H1 (cell line): ENCODE measurements around the gene ITPKB. TPM values are rescaled to one million over a fixed set of nuclear protein-coding genes. Genes with fewer than 3 reads are reported as not detected.

Experiments
- CTCF ChIA-PET: fragments of 300-600 bp; sonication (Branson Sonifier 250); formaldehyde crosslinking; loops from one replicate; lab custom pipeline; 2021; ENCODE audit not compliant: partially characterized antibody; lab: Charles Lee
- POLR2A ChIA-PET: fragments of 300-600 bp; sonication (Branson Sonifier 250); formaldehyde crosslinking; loops from one replicate; lab custom pipeline; 2021; ENCODE audit warnings: inconsistent platforms; ENCODE audit not compliant: partially characterized antibody; lab: Charles Lee
- DNase-seq, 2 experiments: peaks; one replicate each; pipeline versions ENCODE4 v3.0.0 to v3.0.0-alpha.2; 2010 to 2022; ENCODE audit warnings: low spot score in 2 of 2, low read depth in 1 of 2, mixed read lengths in 1 of 2
- FAIRE-seq: peaks from 2 replicates; lab custom pipeline; 2011; peaks lifted over from hg19 to GRCh38; lab: Jason Lieb, UNC
- H2AFZ ChIP-seq: 2 replicates; pipeline ENCODE4 v1.8.1; 2012; ENCODE audit warnings: low read length, inconsistent platforms
- H2AK5ac ChIP-seq: 2 replicates; pipeline ENCODE4 v1.6.1; 2013; ENCODE audit warnings: low read depth, low read length
- H2BK120ac ChIP-seq: replicated peaks from 2 replicates; pipeline ENCODE3; 2013; ENCODE audit warnings: low read depth, low read length, inconsistent platforms
- H2BK12ac ChIP-seq: 2 replicates; pipeline ENCODE4 v1.6.1; 2013; ENCODE audit warnings: low read depth, low read length
- H2BK15ac ChIP-seq: 2 replicates; pipeline ENCODE4 v1.6.1; 2013; ENCODE audit warnings: low read length
- H2BK20ac ChIP-seq: 2 replicates; pipeline ENCODE4 v1.6.1; 2013; ENCODE audit warnings: low read length
- H2BK5ac ChIP-seq: 2 replicates; pipeline ENCODE4 v1.6.1; 2013; ENCODE audit warnings: low read depth, low read length
- H3K14ac ChIP-seq: 2 replicates; pipeline ENCODE4 v1.6.1; 2013; ENCODE audit warnings: inconsistent platforms; ENCODE audit not compliant: insufficient read length
- H3K18ac ChIP-seq: 2 replicates; pipeline ENCODE4 v1.6.1; 2013; ENCODE audit warnings: low read length; ENCODE audit errors: extremely low read depth
- H3K23ac ChIP-seq: 2 replicates; pipeline ENCODE4 v1.6.1; 2013; ENCODE audit warnings: inconsistent platforms; ENCODE audit not compliant: insufficient read length
- H3K23me2 ChIP-seq: 2 replicates; pipeline ENCODE4 v1.6.1; 2013; ENCODE audit warnings: low read depth, low read length
- H3K27ac ChIP-seq: 2 replicates; pipeline ENCODE4 v1.6.1; 2011; ENCODE audit warnings: low read depth, low read length, inconsistent platforms
- H3K27me3 ChIP-seq, 4 experiments: replicated peaks in 1 of 4; 1 replicate in 1 of 4; 2 replicates in 3 of 4; pipeline versions ENCODE4 v1.6.1 to v1.8.1; 2011 to 2013; ENCODE audit warnings: low read length in 3 of 4, mild to moderate bottlenecking in 3 of 4, inconsistent platforms in 2 of 4, mixed read lengths in 2 of 4, moderate library complexity in 1 of 4; ENCODE audit not compliant: control insufficient read depth in 3 of 4, insufficient read depth in 3 of 4; ENCODE audit errors: extremely low read depth in 1 of 4
- H3K36me3 ChIP-seq, 4 experiments: 2 replicates each; pipeline versions ENCODE4 v1.6.1 to v1.8.1; 2011 to 2013; ENCODE audit warnings: mild to moderate bottlenecking in 4 of 4, low read length in 3 of 4, moderate library complexity in 2 of 4, control low read depth in 1 of 4, inconsistent platforms in 1 of 4; ENCODE audit not compliant: insufficient read depth in 4 of 4, control insufficient read depth in 2 of 4
- H3K4ac ChIP-seq: replicated peaks from 2 replicates; pipeline ENCODE3; 2013; ENCODE audit warnings: low read length, low read depth, mixed read lengths, inconsistent platforms; ENCODE audit not compliant: insufficient read length
- H3K4me1 ChIP-seq, 4 experiments: replicated peaks in 1 of 4; 1 replicate in 1 of 4; 2 replicates in 3 of 4; pipeline versions ENCODE4 v1.6.1 to v1.8.1; 2011 to 2013; ENCODE audit warnings: low read length in 3 of 4, inconsistent platforms in 2 of 4, mixed read lengths in 1 of 4; ENCODE audit not compliant: insufficient read depth in 4 of 4, control insufficient read depth in 3 of 4
- H3K4me2 ChIP-seq, 2 experiments: 2 replicates each; pipeline versions ENCODE4 v1.6.1 to v1.8.1; 2011 to 2013; ENCODE audit warnings: low read depth in 2 of 2, low read length in 2 of 2, control low read depth in 1 of 2, inconsistent platforms in 1 of 2, mild to moderate bottlenecking in 1 of 2; ENCODE audit not compliant: insufficient read depth in 1 of 2
- H3K4me3 ChIP-seq, 4 experiments: fragments of 200-600, 300-600 bp in 1 of 4; sonication (generic), shearing (Covaris generic), sonication (Bioruptor Twin) in 1 of 4; 2 replicates each; pipeline versions ENCODE4 v1.5.1 to v1.8.1; 2011 to 2016; ENCODE audit warnings: low read length in 4 of 4, low read depth in 3 of 4, control low read depth in 2 of 4, inconsistent platforms in 2 of 4, mild to moderate bottlenecking in 2 of 4, mixed read lengths in 1 of 4, moderate library complexity in 1 of 4; ENCODE audit not compliant: insufficient read depth in 2 of 4; ENCODE audit errors: extremely low read depth in 1 of 4
- H3K56ac ChIP-seq: replicated peaks from 2 replicates; pipeline ENCODE3; 2013; ENCODE audit warnings: low read depth, mild to moderate bottlenecking, mixed read lengths, low read length, inconsistent platforms; ENCODE audit not compliant: insufficient read length
- H3K79me1 ChIP-seq: 2 replicates; pipeline ENCODE4 v1.6.1; 2013; ENCODE audit warnings: low read depth, low read length, control low read depth
- H3K79me2 ChIP-seq, 2 experiments: 2 replicates each; pipeline versions ENCODE4 v1.6.1 to v1.8.1; 2012 to 2013; ENCODE audit warnings: low read length in 2 of 2, mild to moderate bottlenecking in 2 of 2, inconsistent platforms in 1 of 2; ENCODE audit not compliant: insufficient read depth in 2 of 2, control insufficient read depth in 1 of 2
- H3K9ac ChIP-seq, 4 experiments: replicated peaks in 1 of 4; 1 replicate in 1 of 4; 2 replicates in 3 of 4; pipeline versions ENCODE4 v1.6.1 to v1.8.1; 2011 to 2013; ENCODE audit warnings: low read depth in 3 of 4, low read length in 3 of 4, control low read depth in 2 of 4, mild to moderate bottlenecking in 2 of 4, moderate library complexity in 2 of 4, inconsistent platforms in 1 of 4; ENCODE audit errors: extremely low read depth in 1 of 4
- H3K9me3 ChIP-seq, 2 experiments: 2 replicates each; pipeline versions ENCODE4 v1.6.1 to v1.8.1; 2012 to 2013; ENCODE audit warnings: mild to moderate bottlenecking in 2 of 2, moderate library complexity in 2 of 2, control low read depth in 1 of 2, inconsistent platforms in 1 of 2, low read depth in 1 of 2, low read length in 1 of 2, mixed read lengths in 1 of 2; ENCODE audit not compliant: insufficient read depth in 2 of 2
- H4K20me1 ChIP-seq, 2 experiments: replicated peaks in 1 of 2; 2 replicates each; pipeline versions ENCODE3 to v1.8.1; 2011 to 2013; ENCODE audit warnings: inconsistent platforms in 2 of 2, low read length in 2 of 2, mild to moderate bottlenecking in 1 of 2; ENCODE audit not compliant: insufficient read depth in 2 of 2, control insufficient read depth in 1 of 2
- H4K5ac ChIP-seq: 2 replicates; pipeline ENCODE4 v1.6.1; 2013; ENCODE audit warnings: low read length, low read depth, mixed read lengths, inconsistent platforms; ENCODE audit not compliant: insufficient read length
- H4K8ac ChIP-seq: 2 replicates; pipeline ENCODE4 v1.8.0; 2013; ENCODE audit warnings: mild to moderate bottlenecking, moderate library complexity, low read length, inconsistent platforms; ENCODE audit not compliant: insufficient read depth; ENCODE audit errors: extremely low read depth
- H4K91ac ChIP-seq: replicated peaks from 2 replicates; pipeline ENCODE3; 2013; ENCODE audit warnings: low read length, mixed read lengths, inconsistent platforms; ENCODE audit not compliant: insufficient read length
- BACH1 ChIP-seq: IDR thresholded peaks from 2 replicates; pipeline ENCODE4 v1.6.1; 2012; ENCODE audit warnings: low read length, improper control_type of control experiment
- EP300 ChIP-seq, 2 experiments: IDR thresholded peaks; 1 replicate in 1 of 2; 2 replicates in 1 of 2; pipeline ENCODE4 v1.6.1; 2011 to 2012; ENCODE audit warnings: low read depth in 2 of 2, low read length in 2 of 2, mild to moderate bottlenecking in 2 of 2, borderline replicate concordance in 1 of 2, inconsistent platforms in 1 of 2, moderate library complexity in 1 of 2
- EZH2 ChIP-seq: fragments of 200-600 bp; sonication (generic); IDR thresholded peaks from 2 replicates; pipeline ENCODE4 v1.7.1; 2012; ENCODE audit warnings: low read depth, mild to moderate bottlenecking, moderate library complexity, low read length, inconsistent platforms; ENCODE audit not compliant: severe bottlenecking
- GTF2F1 ChIP-seq: IDR thresholded peaks from 2 replicates; pipeline ENCODE4 v1.6.1; 2012; ENCODE audit warnings: low read depth, low read length, improper control_type of control experiment, borderline replicate concordance
- NANOG ChIP-seq: IDR thresholded peaks from 2 replicates; pipeline ENCODE4 v1.6.1; 2011; ENCODE audit warnings: low read length, low read depth, mild to moderate bottlenecking, inconsistent platforms; ENCODE audit not compliant: insufficient read depth, poor library complexity, severe bottlenecking
- SP1 ChIP-seq: IDR thresholded peaks from 2 replicates; pipeline ENCODE4 v1.6.1; 2011; ENCODE audit warnings: low read depth, low read length
- TAF1 ChIP-seq: IDR thresholded peaks from 2 replicates; pipeline ENCODE4 v1.6.1; 2011; ENCODE audit warnings: mild to moderate bottlenecking, low read depth, low read length
- TEAD4 ChIP-seq: IDR thresholded peaks from 2 replicates; pipeline ENCODE4 v1.6.1; 2012; ENCODE audit warnings: low read depth, low read length, inconsistent platforms, mixed read lengths
- YY1 ChIP-seq: IDR thresholded peaks from 2 replicates; pipeline ENCODE4 v1.6.1; 2011; ENCODE audit warnings: low read depth, mild to moderate bottlenecking, low read length
- WGBS, 2 experiments: shearing (Covaris generic) in 1 of 2; methylation state at CpG; one replicate each; pipeline versions ENCODE4 v1.1.6 to v1.1.7; 2013 to 2015; ENCODE audit warnings: low lambda C conversion rate in 2 of 2, mixed read lengths in 2 of 2, inconsistent platforms in 1 of 2, low coverage in 1 of 2, missing lambda C conversion rate in 1 of 2; ENCODE audit not compliant: insufficient replicate concordance in 2 of 2, insufficient coverage in 1 of 2, insufficient read length in 1 of 2; ENCODE audit errors: extremely low coverage in 1 of 2, missing lambda C conversion rate in 1 of 2; 5-methylcytosine and 5-hydroxymethylcytosine counted together
- polyA plus RNA-seq, 7 experiments: library from polyadenylated mRNA; depleted of rRNA in 3 of 7; stranded (reverse) in 5 of 7; unstranded in 2 of 7; fragments of >200 nt in 5 of 7; fragments of 200-250 nt in 2 of 7; gene quantifications; 1 replicate in 5 of 7; 2 replicates in 1 of 7; 4 replicates in 1 of 7; pipeline versions ENCODE4 v1.2.1 to v1.2.3, GENCODE V29; 2011 to 2013; ENCODE audit warnings: missing spikeins in 2 of 7, mixed read lengths in 2 of 7
- total RNA-seq: library from RNA; stranded (reverse); fragmentation: NEBNext Ultra II Directional; extraction: Animal tissue kit (Norgen Biotek cat#: 25700); gene quantifications from 2 replicates; pipeline ENCODE4 v1.2.1, GENCODE V29; 2021
- TF ChIP-seq, protein P1 (sequence below), 3 experiments: IDR thresholded peaks; 1 replicate in 2 of 3; 2 replicates in 1 of 3; pipeline versions ENCODE4 v1.5.1 to v1.6.1; 2011; ENCODE audit warnings: low read length in 3 of 3, mild to moderate bottlenecking in 3 of 3, inconsistent platforms in 2 of 3, low read depth in 1 of 3, moderate library complexity in 1 of 3; ENCODE audit not compliant: insufficient read depth in 1 of 3; ENCODE audit errors: control extremely low read depth in 1 of 3

ITPKB gene
- total and polyA plus RNA-seq, 2 of the 8 experiments (the other 6 are each of a cell fraction or from before 2014, with no cell fraction given): 1.7 to 4.8 TPM

DNA sequence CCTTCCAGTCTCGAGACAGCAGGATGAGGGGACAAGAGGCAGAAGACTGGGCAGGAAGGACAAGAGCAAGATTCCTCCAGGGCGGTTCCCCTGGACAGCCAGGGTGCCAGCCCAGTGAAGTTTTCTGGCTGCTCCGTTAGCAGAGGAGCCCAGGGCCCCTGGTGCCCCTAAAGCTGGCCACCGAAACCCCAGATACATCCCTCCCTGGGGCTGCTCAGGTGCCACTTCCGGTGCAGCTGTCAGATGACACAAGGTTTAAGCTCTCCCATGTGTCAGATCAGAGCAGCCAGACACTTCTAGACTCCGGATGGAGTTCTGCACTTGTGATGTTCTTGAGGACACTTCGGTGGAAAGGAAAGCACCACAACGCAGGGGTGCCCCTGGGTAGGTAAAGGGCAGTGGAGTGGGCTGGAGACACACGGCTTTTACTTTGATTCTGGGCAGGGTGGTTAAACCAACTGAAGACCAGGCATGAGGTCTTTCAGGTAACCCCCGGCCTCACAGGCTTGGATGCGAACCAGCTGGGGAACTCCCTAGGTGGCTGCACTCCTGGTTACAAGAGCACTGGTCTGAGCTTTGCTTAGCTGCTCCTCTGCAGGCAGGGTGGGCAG is 85.7 kb downstream of the ITPKB start:
- Histone ChIP-seq H2BK5ac (peak overlapping the region; percentile 88), H3K4me2 (peak overlapping the region in 1 of 2 experiments; percentile 46; a peak in 2 of 4 replicates), H3K23ac (no peak overlapping the region), H3K9me3 (no peaks in the 10 kb centered on the region), H3K4ac (peak overlapping the region; percentile 84), H3K4me1 (peaks cover 7 to 38% (median 25%) of the 10 kb centered on the region in 4 experiments), H3K18ac (peak overlapping the region; percentile 80), H2BK120ac (peak overlapping the region; percentile 4), H2BK12ac (no peak overlapping the region; the same call in none of the 2 replicates), H3K27ac (peak overlapping the region; percentile 16; the same call in 1 of the 2 replicates), H4K91ac (peak overlapping the region; percentile 93), H3K56ac (no peak overlapping the region), H2BK15ac (peak overlapping the region; percentile 96), H3K23me2 (no peaks in the 10 kb centered on the region), H3K36me3 (no peaks in the 10 kb centered on the region), H2AK5ac (peak overlapping the region; percentile 71; the same call in 1 of the 2 replicates), H4K8ac (no peak overlapping the region; the same call in 1 of the 2 replicates), H2AFZ (no peak overlapping the region), H3K4me3 (no peak overlapping the region), H4K20me1 (peaks cover 0 to 4% of the 10 kb centered on the region in 2 experiments), H3K14ac (no peak overlapping the region), H4K5ac (no peak overlapping the region), H3K27me3 (no peaks in the 10 kb centered on the region; a peak in 1 of 7 replicates), H3K79me1 (no peaks in the 10 kb centered on the region), H3K79me2 (no peaks in the 10 kb centered on the region), H3K9ac (no peak overlapping the region), H2BK20ac (peak overlapping the region; percentile 94)
- ChIA-PET POLR2A (interaction anchor here (0.8 to 1.1 kb wide), 5 partner anchors 12 to 40 kb away, joined by 3 to 4 read pairs (median 4); no protein-coding TSS in a partner anchor), CTCF (interaction anchor here (0.6 to 2.3 kb wide), 11 partner anchors 9 to 55 kb away, joined by 3 to 8 read pairs (median 3); no protein-coding TSS in a partner anchor)
- WGBS, 2 experiments: 76% methylated on average over 11 of the region's 11 CpGs; no CpG with 5 or more reads in 1 of the 2 experiments
- FAIRE-seq: no peak
- DNase-seq: no peak
- no peak for TF ChIP-seq SP1
- TF ChIP-seq TEAD4: no peak
- no peak for TF ChIP-seq EP300 (IDR thresholded peaks at IDR 0.05; ENCODE audit: borderline replicate concordance in 1 of 2, low read depth in 2 of 2, low read length in 2 of 2)
- TF ChIP-seq, protein P1, sequence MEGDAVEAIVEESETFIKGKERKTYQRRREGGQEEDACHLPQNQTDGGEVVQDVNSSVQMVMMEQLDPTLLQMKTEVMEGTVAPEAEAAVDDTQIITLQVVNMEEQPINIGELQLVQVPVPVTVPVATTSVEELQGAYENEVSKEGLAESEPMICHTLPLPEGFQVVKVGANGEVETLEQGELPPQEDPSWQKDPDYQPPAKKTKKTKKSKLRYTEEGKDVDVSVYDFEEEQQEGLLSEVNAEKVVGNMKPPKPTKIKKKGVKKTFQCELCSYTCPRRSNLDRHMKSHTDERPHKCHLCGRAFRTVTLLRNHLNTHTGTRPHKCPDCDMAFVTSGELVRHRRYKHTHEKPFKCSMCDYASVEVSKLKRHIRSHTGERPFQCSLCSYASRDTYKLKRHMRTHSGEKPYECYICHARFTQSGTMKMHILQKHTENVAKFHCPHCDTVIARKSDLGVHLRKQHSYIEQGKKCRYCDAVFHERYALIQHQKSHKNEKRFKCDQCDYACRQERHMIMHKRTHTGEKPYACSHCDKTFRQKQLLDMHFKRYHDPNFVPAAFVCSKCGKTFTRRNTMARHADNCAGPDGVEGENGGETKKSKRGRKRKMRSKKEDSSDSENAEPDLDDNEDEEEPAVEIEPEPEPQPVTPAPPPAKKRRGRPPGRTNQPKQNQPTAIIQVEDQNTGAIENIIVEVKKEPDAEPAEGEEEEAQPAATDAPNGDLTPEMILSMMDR (IDR thresholded peaks at IDR 0.05; ENCODE audit: control extremely low read depth in 1 of 3, insufficient read depth in 1 of 3, low read depth in 1 of 3, low read length in 3 of 3): no peak
- TF ChIP-seq BACH1: no peak
- no peak for TF ChIP-seq EZH2
- TF ChIP-seq YY1: no peak
- TF ChIP-seq GTF2F1: no peak
- no peak for TF ChIP-seq NANOG
- no peak for TF ChIP-seq TAF1
